HEK293 (cell line): ENCODE data around the gene NAA80.

Source experiments
- BCL6B ChIP-seq: fragments of 450-650 bp; formaldehyde crosslinking; IDR thresholded peaks from 2 replicates; pipeline ENCODE4 v1.5.1; 2017; ENCODE audit warnings: missing biosample characterization, missing genetic modification characterization
- CTCF ChIP-seq: fragments of 450-650 bp; formaldehyde crosslinking; IDR thresholded peaks from 2 replicates; pipeline ENCODE4 v1.5.1; 2016; ENCODE audit warnings: missing biosample characterization, missing genetic modification characterization
- MEIS1 ChIP-seq: sonication (generic); formaldehyde crosslinking; IDR thresholded peaks from 2 replicates; pipeline ENCODE4 v1.8.1; 2022; ENCODE audit warnings: missing genetic modification reagents, mild to moderate bottlenecking, borderline replicate concordance
- MZF1 ChIP-seq: fragments of 450-650 bp; formaldehyde crosslinking; IDR thresholded peaks from 2 replicates; pipeline ENCODE4 v1.5.1; 2017; ENCODE audit warnings: missing biosample characterization, missing genetic modification characterization, borderline replicate concordance
- REST ChIP-seq: fragments of 450-650 bp; formaldehyde crosslinking; IDR thresholded peaks from 2 replicates; pipeline ENCODE4 v1.5.1; 2016; ENCODE audit warnings: missing biosample characterization, missing genetic modification characterization
- SCRT1 ChIP-seq: fragments of 450-650 bp; formaldehyde crosslinking; IDR thresholded peaks from 2 replicates; pipeline ENCODE4 v1.5.1; 2016; ENCODE audit warnings: missing biosample characterization, missing genetic modification characterization, borderline replicate concordance
- ZBTB11 ChIP-seq: fragments of 450-650 bp; formaldehyde crosslinking; conservative IDR thresholded peaks from 2 replicates; pipeline ENCODE4 v1.5.1; 2016; ENCODE audit warnings: low read depth, missing biosample characterization, missing genetic modification characterization
- ZBTB21 ChIP-seq: fragments of 450-650 bp; formaldehyde crosslinking; IDR thresholded peaks from 2 replicates; pipeline ENCODE4 v1.5.1; 2017; ENCODE audit warnings: missing biosample characterization, missing genetic modification characterization
- ZBTB49 ChIP-seq: fragments of 450-650 bp; formaldehyde crosslinking; IDR thresholded peaks from 2 replicates; pipeline ENCODE4 v1.5.1; 2016; ENCODE audit warnings: missing biosample characterization, missing genetic modification characterization, low read depth
- ZNF114 ChIP-seq: fragments of 450-650 bp; formaldehyde crosslinking; IDR thresholded peaks from 2 replicates; pipeline ENCODE4 v1.5.0; 2017; ENCODE audit warnings: missing biosample characterization, missing genetic modification characterization
- ZNF155 ChIP-seq: fragments of 450-650 bp; formaldehyde crosslinking; IDR thresholded peaks from 2 replicates; pipeline ENCODE4 v1.5.1; 2016; ENCODE audit warnings: missing biosample characterization, missing genetic modification characterization
- ZNF184 ChIP-seq: fragments of 450-650 bp; IDR thresholded peaks from 2 replicates; pipeline ENCODE4 v1.5.1; 2018; ENCODE audit warnings: missing biosample characterization, mild to moderate bottlenecking, missing genetic modification characterization
- ZNF23 ChIP-seq: fragments of 450-650 bp; formaldehyde crosslinking; IDR thresholded peaks from 2 replicates; pipeline ENCODE4 v1.5.1; 2016; ENCODE audit warnings: missing biosample characterization, missing genetic modification characterization, borderline replicate concordance
- ZNF341 ChIP-seq: fragments of 450-650 bp; formaldehyde crosslinking; IDR thresholded peaks from 2 replicates; pipeline ENCODE4; 2016; ENCODE audit warnings: low read depth, missing biosample characterization, missing genetic modification characterization
- ZNF423 ChIP-seq: fragments of 450-650 bp; formaldehyde crosslinking; IDR thresholded peaks from 2 replicates; pipeline ENCODE4 v1.5.1; 2016; ENCODE audit warnings: missing biosample characterization, missing genetic modification characterization
- ZNF449 ChIP-seq: fragments of 450-650 bp; formaldehyde crosslinking; IDR thresholded peaks from 2 replicates; pipeline ENCODE4 v1.5.1; 2017; ENCODE audit warnings: missing biosample characterization, mild to moderate bottlenecking, missing genetic modification characterization, moderate library complexity
- ZNF610 ChIP-seq: fragments of 450-650 bp; formaldehyde crosslinking; IDR thresholded peaks from 2 replicates; pipeline ENCODE4 v1.5.1; 2016; ENCODE audit warnings: missing biosample characterization, missing genetic modification characterization, borderline replicate concordance
- ZNF626 ChIP-seq: fragments of 450-650 bp; sonication (Bioruptor Pico); formaldehyde crosslinking; IDR thresholded peaks from 2 replicates; pipeline ENCODE4 v1.5.1; 2018; ENCODE audit warnings: missing biosample characterization, missing genetic modification characterization, inconsistent platforms
- ZNF639 ChIP-seq: fragments of 450-650 bp; formaldehyde crosslinking; IDR thresholded peaks from 2 replicates; pipeline ENCODE4 v1.5.1; 2016; ENCODE audit warnings: missing biosample characterization, missing genetic modification characterization
- ZSCAN18 ChIP-seq: fragments of 450-650 bp; formaldehyde crosslinking; IDR thresholded peaks from 2 replicates; pipeline ENCODE4 v1.5.1; 2016; ENCODE audit warnings: missing biosample characterization, missing genetic modification characterization
- ZXDB ChIP-seq: fragments of 450-650 bp; formaldehyde crosslinking; IDR thresholded peaks from 2 replicates; pipeline ENCODE4 v1.5.1; 2016; ENCODE audit warnings: missing biosample characterization, missing genetic modification characterization

NAA80 gene

GRCh38 chr3:50347187-50347813 lies 48.1 kb upstream of the NAA80 start (continued):
- no peak for TF ChIP-seq ZBTB11 (tag by site-specific recombination)
- TF ChIP-seq ZNF423 (tag by site-specific recombination), result no peak
- no peak for TF ChIP-seq ZNF184 (tag by site-specific recombination)
- TF ChIP-seq MZF1, result no peak
- TF ChIP-seq ZNF639 (tag by site-specific recombination), result 0 out of 2 replicates have a peak, but pooled peaks have one; percentile 26
- TF ChIP-seq REST (tag by site-specific recombination), result no peak
- no peak for TF ChIP-seq ZBTB21
- TF ChIP-seq ZNF114 (tag by site-specific recombination), result no peak
- TF ChIP-seq ZNF610 (tag by site-specific recombination), result no peak
- no peak for TF ChIP-seq ZXDB (tag by site-specific recombination)
- TF ChIP-seq MEIS1 (CRISPR knock-in tag), result no peak
- peak; percentile 44; the same call in 1 of the 2 replicates for TF ChIP-seq ZNF341 (tag by site-specific recombination)
- peak; percentile 56 for TF ChIP-seq CTCF (tag by site-specific recombination)
- no peak for TF ChIP-seq ZNF155 (tag by site-specific recombination)
- TF ChIP-seq ZBTB49 (tag by site-specific recombination), result no peak
- TF ChIP-seq ZSCAN18 (tag by site-specific recombination), result no peak
- 0 out of 2 replicates have a peak, but pooled peaks have one; percentile 22 for TF ChIP-seq SCRT1
- TF ChIP-seq ZNF23 (tag by site-specific recombination), result no peak
- TF ChIP-seq ZNF626, result no peak
- no peak for TF ChIP-seq ZNF449 (tag by site-specific recombination)
- TF ChIP-seq BCL6B (tag by site-specific recombination), result no peak
